DMS153 treated with DMSO at 0.1 percent for 48 hours (cell line): ENCODE data around the gene PEX14.

Experiments used
- DNase-seq: peaks from one replicate; lab custom pipeline; 2025; ENCODE audit not compliant: unreplicated experiment; lab: John Stamatoyannopoulos, UW

The PEX14 gene

GRCh38 chr1:10631811-10632593, 157.3 kb downstream of the PEX14 start:
- DNase-seq, result peak; percentile 15

DNA sequence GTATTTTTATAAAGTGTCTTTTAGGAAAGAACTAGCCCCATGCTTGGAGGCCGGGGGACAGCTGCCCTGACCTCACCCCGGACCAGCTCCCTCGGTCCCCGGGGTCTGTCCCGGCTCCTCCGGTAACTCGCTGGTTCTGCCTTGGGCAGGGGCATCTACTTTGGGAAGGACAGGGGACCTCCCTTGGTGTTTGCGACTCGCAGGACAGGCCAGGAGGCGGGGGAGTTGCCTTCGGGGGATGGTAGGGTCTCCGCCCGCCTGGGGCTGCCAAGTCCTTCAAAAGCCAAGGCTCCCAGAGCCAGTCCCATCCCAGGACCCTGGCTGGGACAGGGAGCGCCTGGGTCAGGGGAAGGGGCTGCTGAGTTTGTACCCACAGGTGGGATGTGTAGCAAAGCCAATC, 157.9 kb downstream of the PEX14 start:
- DNase-seq, result no peak

GRCh38 chr1:10633416-10633815, 158.7 kb downstream of the PEX14 start:
- DNase-seq, result no peak

DNA sequence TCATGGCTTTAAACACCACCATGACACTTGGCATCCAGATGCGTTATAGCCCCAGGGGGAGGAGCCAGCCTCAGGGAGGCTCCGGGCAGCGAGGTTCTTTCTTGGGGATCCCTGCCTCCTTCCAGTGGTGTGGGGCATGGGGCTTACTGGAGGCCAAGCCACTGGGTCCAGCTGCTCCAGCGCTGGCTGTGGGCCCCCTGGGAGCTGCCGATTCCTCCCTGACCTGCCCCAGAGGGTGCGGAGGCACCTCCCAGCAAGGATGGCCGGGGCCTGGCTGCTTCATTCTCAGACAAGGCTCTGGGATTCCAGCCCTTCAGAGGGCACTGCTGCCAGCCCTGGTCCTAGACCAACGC, 159.3 kb downstream of the PEX14 start:
- DNase-seq, result no peak

- DNase-seq, result no peak
Measured at GRCh38 chr1:10634428-10635084, 159.8 kb downstream of the PEX14 start.

GRCh38 chr1:10635085-10635896, 160.5 kb downstream of the PEX14 start:
- DNase-seq, result peak; percentile 25

DNA sequence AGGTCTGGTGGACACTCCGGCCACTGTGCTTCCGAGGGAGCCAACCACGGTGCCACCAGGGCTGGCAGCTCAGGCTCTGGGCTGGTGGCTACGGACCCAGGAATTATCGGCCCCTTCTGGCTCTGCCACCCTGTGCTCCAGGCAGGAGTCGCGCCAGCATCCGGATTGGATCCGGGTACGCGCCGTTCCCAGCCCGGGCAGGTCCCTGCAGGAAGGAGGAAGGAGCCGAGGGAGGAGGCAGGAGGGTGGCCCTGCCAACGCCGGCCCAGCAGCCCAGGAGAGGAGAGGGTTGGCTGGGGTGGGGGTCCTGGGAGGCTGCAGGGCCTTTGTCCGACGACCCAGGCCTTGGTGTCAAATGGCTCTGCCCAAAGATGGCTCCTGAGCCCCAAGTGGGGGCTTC, 161.2 kb downstream of the PEX14 start:
- no peak for DNase-seq

DNA sequence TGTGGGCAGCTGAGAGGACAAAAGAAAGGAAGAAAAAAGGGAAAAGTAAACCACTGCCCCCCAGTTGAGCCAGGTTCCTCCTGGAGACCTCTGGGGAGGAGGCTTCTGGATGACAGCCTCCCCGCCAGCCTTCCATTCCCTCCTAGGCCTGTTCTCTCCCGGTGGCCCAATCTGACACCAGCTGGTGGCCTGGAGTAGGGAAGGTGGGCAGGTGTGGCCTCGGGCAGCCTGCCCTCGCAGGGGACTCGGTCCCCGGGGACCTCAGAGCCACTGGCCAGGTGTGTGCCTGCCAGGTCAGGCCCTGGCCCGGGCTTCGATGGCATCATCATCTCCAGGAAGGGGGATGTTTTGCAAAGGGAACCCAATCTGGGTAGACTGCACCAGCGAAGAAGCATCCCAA, 162.7 kb downstream of the PEX14 start:
- DNase-seq, result peak; percentile 12

GRCh38 chr1:10637834-10638558, 163.2 kb downstream of the PEX14 start:
- DNase-seq, result no peak

GRCh38 chr1:10638559-10639005, 163.8 kb downstream of the PEX14 start:
- DNase-seq, result no peak

DNA sequence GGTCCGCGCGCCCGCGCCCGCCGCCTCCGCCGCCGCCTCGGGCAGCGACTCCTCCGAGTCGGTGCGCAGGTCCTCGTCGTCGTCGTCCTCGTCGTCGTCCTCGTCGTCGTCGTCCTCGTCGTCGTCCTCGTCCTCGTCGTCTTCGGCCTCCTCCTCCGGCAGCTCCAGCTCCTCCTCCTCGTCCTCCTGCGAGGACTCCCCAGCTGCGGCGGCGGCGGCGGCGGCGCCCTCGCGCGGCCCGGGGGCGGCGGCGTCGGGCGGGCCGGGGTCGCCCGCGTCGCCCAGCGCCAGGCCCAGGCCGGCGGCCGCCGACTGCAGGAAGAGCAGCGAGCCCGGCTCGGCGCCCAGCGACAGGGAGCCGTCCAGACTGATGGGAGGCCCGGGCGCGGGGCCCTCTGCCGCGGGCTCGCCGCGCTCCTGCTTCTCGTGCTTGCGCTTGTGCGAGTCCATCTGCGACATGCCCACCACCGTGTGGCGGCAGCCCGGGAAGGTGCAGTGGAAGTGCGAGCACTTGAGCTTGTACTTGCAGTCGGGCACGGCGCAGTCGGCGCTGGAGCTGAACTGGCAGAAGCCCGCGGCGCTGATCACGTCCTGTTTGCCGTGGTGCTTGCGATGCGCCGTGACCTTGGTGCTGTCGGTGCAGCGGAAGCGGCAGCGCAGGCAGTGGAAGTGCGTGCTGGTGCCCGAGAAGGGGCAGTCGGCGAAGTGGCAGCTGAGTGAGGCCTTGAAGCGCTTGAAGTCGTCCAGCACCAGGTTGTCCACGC, 164.4 kb downstream of the PEX14 start:
- DNase-seq, result no peak

DNA sequence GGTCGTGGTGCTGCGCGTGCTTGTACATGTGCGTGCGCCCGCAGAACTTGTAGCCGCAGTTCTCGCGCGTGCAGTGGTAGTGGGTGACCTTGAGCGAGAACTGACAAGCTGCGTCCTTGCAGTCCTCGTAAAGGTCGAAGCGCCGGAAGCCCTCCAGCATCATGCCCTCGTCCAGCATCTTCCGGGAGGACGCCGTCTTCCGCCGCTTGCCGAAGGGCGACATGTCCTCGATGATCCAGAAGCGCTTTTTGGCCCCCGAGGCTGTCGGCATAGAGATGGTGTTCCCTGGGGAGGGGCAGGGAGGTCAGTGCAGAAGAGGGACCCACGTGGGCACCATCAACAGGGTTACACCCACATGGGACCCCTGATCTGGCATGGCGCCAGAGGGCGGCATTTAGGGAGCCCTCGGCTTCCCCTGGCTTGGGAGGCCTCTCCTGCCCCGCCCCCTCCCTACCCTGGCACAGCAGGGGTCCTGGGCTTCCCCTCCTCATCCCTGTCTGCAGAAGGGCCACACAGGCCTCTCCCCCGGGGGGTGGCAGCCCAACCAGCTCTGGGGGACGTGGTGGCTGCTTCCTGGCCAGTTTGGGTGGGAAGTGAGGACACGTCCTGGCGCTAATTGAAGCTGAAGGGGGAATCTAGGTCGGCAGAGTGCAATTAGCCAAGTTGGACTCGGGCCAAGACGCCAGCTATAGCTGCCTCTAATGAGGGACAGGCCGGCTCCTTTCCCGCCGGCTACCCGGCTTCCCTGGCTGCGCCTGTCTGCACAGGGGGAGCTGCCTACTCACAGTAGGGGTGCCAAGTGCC, 165.2 kb downstream of the PEX14 start:
- DNase-seq, result peak; percentile 76

DNA sequence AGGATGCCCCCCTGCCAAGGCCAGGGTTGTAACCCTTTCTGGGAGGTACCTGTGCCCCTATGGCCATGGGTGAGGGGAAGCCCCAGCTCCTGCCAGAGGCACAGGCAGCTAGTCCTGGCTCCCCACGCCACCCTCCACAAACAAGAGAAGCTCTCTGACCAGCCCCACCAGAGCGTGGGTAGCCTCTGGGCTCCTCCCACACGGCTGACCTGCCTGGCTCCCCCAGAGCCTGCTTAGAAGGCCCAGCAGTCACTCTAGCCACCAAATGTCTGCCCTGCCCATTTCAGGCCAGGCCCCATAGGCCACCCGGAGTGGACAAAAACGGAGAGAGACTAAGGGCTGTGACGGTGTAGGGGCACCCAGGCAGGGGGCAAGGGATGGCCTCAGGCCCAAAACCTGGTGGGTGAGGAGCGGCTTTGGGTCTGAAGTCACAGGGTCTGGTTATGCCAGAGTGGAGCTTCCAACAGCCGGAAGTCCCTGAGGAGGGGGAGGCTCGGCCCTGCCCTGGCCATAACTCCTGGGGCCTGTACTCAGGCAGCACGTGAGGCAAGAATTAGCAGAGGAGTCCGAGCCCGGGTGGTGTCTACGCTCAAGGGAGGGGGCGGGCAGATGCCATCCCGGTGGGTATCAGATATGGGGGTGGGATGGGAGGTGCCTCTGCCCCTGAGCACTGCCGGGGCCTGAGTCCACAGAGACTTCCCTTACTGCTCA, 166.2 kb downstream of the PEX14 start:
- DNase-seq, result no peak

DNA sequence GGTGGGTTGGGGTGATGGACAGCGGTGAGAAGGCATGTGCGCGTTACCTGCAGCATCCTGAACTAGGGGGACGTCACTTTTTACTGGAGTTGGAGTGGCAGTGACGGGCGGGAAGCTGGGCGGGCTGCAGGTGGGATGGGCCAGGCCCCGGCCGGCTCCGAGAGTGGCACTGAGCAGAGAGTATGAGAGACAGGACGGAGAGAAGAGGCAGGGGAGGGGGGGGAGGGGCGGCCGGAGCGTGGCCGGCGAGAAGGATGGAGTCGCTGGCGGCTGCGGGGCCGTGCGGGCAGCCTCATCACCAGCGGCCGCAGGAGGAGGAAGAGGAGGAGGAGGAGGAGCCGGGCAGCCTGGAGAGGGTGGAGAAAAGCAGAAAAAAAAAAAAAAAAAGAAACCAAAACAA, 167.2 kb downstream of the PEX14 start:
- no peak for DNase-seq

- no peak for DNase-seq
Measured at GRCh38 chr1:10642403-10643080, 167.8 kb downstream of the PEX14 start.

- peak; percentile 81 for DNase-seq
Measured at GRCh38 chr1:10643607-10644306, 169.0 kb downstream of the PEX14 start.

DNA sequence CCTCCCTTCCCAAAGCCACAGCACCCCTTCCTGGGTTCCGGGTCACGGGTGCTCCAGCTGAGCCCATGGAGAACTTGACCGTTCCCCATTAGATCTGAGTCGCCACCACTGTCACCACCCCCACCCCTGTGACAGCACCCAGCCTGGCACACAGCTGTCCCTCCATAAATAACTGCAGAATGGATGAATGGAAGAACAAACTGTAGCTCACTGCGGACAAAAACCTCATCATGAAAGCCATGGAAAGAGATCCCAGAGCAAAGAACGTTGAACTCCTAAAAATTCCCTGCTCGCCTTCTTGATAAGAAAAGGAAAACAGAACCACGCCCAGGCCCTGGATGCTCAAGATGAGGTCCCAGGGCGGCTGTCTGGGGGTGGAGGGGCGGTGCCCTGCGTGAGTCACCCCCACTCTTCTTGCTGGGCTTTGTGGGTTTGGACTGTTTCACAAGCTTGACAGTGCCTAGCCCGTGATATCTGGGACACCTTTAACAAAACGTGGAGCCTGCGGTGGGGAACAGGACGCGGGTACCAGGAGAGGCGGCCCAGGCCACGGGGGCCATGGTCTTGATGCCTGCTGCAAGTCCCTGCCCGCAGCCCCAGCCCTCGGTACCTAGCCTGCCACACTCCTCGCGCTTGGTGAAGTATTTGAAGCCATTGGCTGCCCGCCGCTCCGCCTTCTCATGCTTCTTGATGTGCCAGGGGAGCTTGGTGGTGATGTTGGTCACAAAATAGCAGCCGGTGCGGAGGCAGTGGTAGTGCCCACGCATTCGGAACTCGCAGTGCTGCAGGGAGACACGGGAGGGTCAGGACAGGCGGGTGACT, 169.8 kb downstream of the PEX14 start:
- no peak for DNase-seq
